ENCODE data around the gene UNC45A. TPM values are rescaled to one million over a fixed set of nuclear protein-coding genes. Genes with fewer than 3 reads are reported as not detected.
A peak's percentile ranks its signal among the peaks of the same experiment; 100 is the strongest.

The UNC45A gene
- total and polyA plus RNA-seq, 4 donors, result 13.9 to 31.2 (median 24.9) TPM

DNA sequence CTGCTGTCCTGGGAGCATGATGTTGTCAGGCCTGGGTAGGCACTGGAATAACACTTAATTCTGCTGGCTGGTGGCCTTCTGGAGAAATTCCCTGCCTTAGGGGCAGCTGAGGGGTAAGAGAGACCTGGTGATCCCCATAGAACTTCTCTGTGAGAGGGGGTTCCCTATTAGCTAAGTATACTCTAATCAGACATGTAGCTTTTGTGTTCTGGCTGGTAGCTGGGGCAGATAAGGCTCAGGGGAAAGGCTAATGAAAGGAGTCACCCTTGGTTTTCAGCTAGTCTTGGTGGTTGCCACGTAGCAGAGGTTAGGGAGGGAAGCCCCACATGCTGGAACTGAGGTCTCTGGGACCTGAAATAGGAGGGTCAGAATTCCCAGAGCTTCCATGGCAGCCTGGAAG lies 1.8 kb upstream of the UNC45A start:
- H3K4me3 ChIP-seq (ENCODE audit: low read depth in 1 of 3, low read length in 3 of 3), result no peak overlapping the region
- no peak for TF ChIP-seq GABPA (IDR thresholded peaks at IDR 0.05 in 1 of 2, conservative IDR thresholded peaks at IDR 0.05 in 1 of 2)
- TF ChIP-seq EGR1 (IDR thresholded peaks at IDR 0.05; ENCODE audit: low read depth in 2 of 2), result no peak
- no peak for TF ChIP-seq NR2F2 (IDR thresholded peaks at IDR 0.05)
- no peak overlapping the region for H3K9ac ChIP-seq (ENCODE audit: low read depth in 1 of 2, low read length in 2 of 2)
- no peaks in the 10 kb centered on the region for H3K9me3 ChIP-seq (ENCODE audit: control insufficient read depth in 4 of 4, low read length in 3 of 4)
- H3K27me3 ChIP-seq (ENCODE audit: control insufficient read depth in 4 of 4, insufficient read depth in 4 of 4, low read length in 3 of 4), result no peaks in the 10 kb centered on the region
- H3K36me3 ChIP-seq (ENCODE audit: control insufficient read depth in 4 of 4, insufficient read depth in 3 of 4, low read depth in 1 of 4, low read length in 3 of 4), result no peaks in the 10 kb centered on the region
- WGBS, result 78% methylated on average over 1 of the region's 1 CpG
- peaks cover 2 to 49% (median 32%) of the 10 kb centered on the region in 4 donors for H3K4me1 ChIP-seq (ENCODE audit: control insufficient read depth in 4 of 4, insufficient read depth in 4 of 4, low read length in 3 of 4)
- no peak overlapping the region for H3K27ac ChIP-seq (ENCODE audit: low read depth in 1 of 2, low read length in 2 of 2)
- no peak for DNase-seq (ENCODE audit: low spot score)

GRCh38 chr15:90934256-90934948 lies 683 bp upstream of the UNC45A start:
- H3K9me3 ChIP-seq (ENCODE audit: control insufficient read depth in 4 of 4, low read length in 3 of 4), result no peaks in the 10 kb centered on the region
- peak overlapping the region; percentile 53 to 68 for H3K27ac ChIP-seq (ENCODE audit: low read depth in 1 of 2, low read length in 2 of 2)
- H3K4me1 ChIP-seq (ENCODE audit: control insufficient read depth in 4 of 4, insufficient read depth in 4 of 4, low read length in 3 of 4), result peaks cover 2 to 40% (median 30%) of the 10 kb centered on the region in 4 donors
- TF ChIP-seq RXRA (IDR thresholded peaks at IDR 0.05) (no peak), JUND (IDR thresholded peaks at IDR 0.05) (no peak), SP1 (IDR thresholded peaks at IDR 0.05) (no peak), YY1 (IDR thresholded peaks at IDR 0.05) (no peak), FOXA2 (IDR thresholded peaks at IDR 0.05) (no peak), HNF4A (conservative IDR thresholded peaks at IDR 0.05) (no peak), NR2F2 (IDR thresholded peaks at IDR 0.05) (peak; percentile 7), EGR1 (IDR thresholded peaks at IDR 0.05; ENCODE audit: low read depth in 2 of 2) (peak; percentile 36 to 66), RAD21 (IDR thresholded peaks at IDR 0.05) (peak; percentile 82 to 87), FOXA1 (IDR thresholded peaks at IDR 0.05) (no peak), CTCF (IDR thresholded peaks at IDR 0.05; ENCODE audit: low read depth, low read length, missing input control) (peak; percentile 92)
- TF ChIP-seq, protein P1, sequence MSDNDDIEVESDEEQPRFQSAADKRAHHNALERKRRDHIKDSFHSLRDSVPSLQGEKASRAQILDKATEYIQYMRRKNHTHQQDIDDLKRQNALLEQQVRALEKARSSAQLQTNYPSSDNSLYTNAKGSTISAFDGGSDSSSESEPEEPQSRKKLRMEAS (IDR thresholded peaks at IDR 0.05), result no peak
- H3K27me3 ChIP-seq (ENCODE audit: control insufficient read depth in 4 of 4, insufficient read depth in 4 of 4, low read length in 3 of 4), result no peaks in the 10 kb centered on the region
- under 1% methylated on average over 19 of the region's 19 CpGs for WGBS
- DNase-seq (ENCODE audit: low spot score), result peak; percentile 88
- H3K36me3 ChIP-seq (ENCODE audit: control insufficient read depth in 4 of 4, insufficient read depth in 3 of 4, low read depth in 1 of 4, low read length in 3 of 4), result peaks cover 0 to 3% (median 2%) of the 10 kb centered on the region in 4 donors
- peak overlapping the region in 2 of 3 donors; percentile 44 to 55 for H3K4me3 ChIP-seq (ENCODE audit: low read depth in 1 of 3, low read length in 3 of 3)
- peak overlapping the region; percentile 48 to 50 for H3K9ac ChIP-seq (ENCODE audit: low read depth in 1 of 2, low read length in 2 of 2)

GRCh38 chr15:90936823-90937222 lies 1.7 kb downstream of the UNC45A start:
- Histone ChIP-seq H3K4me3 (ENCODE audit: low read depth in 1 of 3, low read length in 3 of 3) (no peak overlapping the region), H3K4me1 (ENCODE audit: control insufficient read depth in 4 of 4, insufficient read depth in 4 of 4, low read length in 3 of 4) (peaks cover 2 to 24% (median 18%) of the 10 kb centered on the region in 4 donors), H3K27ac (ENCODE audit: low read depth in 1 of 2, low read length in 2 of 2) (no peak overlapping the region), H3K27me3 (ENCODE audit: control insufficient read depth in 4 of 4, insufficient read depth in 4 of 4, low read length in 3 of 4) (no peaks in the 10 kb centered on the region), H3K9ac (ENCODE audit: low read depth in 1 of 2, low read length in 2 of 2) (no peak overlapping the region), H3K36me3 (ENCODE audit: control insufficient read depth in 4 of 4, insufficient read depth in 3 of 4, low read depth in 1 of 4, low read length in 3 of 4) (peaks cover 10 to 23% (median 15%) of the 10 kb centered on the region in 4 donors), H3K9me3 (ENCODE audit: control insufficient read depth in 4 of 4, low read length in 3 of 4) (no peaks in the 10 kb centered on the region)
- DNase-seq (ENCODE audit: low spot score), result no peak
- WGBS, result 93% methylated on average over 1 of the region's 1 CpG
- TF ChIP-seq CTCF (IDR thresholded peaks at IDR 0.05; ENCODE audit: low read depth, low read length, missing input control) (no peak), RAD21 (IDR thresholded peaks at IDR 0.05) (no peak), JUND (IDR thresholded peaks at IDR 0.05) (no peak)
- TF ChIP-seq, protein P2, sequence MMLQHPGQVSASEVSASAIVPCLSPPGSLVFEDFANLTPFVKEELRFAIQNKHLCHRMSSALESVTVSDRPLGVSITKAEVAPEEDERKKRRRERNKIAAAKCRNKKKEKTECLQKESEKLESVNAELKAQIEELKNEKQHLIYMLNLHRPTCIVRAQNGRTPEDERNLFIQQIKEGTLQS (IDR thresholded peaks at IDR 0.05), result no peak
